Hindlimb muscle (tissue), 1 donor: ENCODE results near the gene POLA1. TPM values are rescaled to one million over a fixed set of nuclear protein-coding genes. Genes with fewer than 3 reads are reported as not detected.

Experiments
- polyA plus RNA-seq: library from polyadenylated mRNA; unstranded; fragments of 120-200 nt; gene quantifications from one replicate; pipeline ENCODE4 v1.2.1, GENCODE V29; 2013; ENCODE audit not compliant: insufficient read length

POLA1 gene
- polyA plus RNA-seq, 1 donor: 17.7 TPM

Other genes starting within 250 kb of the POLA1 start
- gene PDK3, start 228.6 kb upstream of the POLA1 start, polyA plus RNA-seq: 1.5 TPM
- 1.2 TPM for gene PCYT1B, start 46.6 kb upstream of the POLA1 start, polyA plus RNA-seq